Activated CD4-positive, alpha-beta T cell treated with anti-CD3 and anti-CD28 coated beads for 4 hours (primary cell): ENCODE measurements around the gene SFRP5.

Experiments
- DNase-seq, 2 donors: peaks; one replicate each; pipeline ENCODE4 v3.0.0-alpha.2; 2020

The SFRP5 gene

DNA sequence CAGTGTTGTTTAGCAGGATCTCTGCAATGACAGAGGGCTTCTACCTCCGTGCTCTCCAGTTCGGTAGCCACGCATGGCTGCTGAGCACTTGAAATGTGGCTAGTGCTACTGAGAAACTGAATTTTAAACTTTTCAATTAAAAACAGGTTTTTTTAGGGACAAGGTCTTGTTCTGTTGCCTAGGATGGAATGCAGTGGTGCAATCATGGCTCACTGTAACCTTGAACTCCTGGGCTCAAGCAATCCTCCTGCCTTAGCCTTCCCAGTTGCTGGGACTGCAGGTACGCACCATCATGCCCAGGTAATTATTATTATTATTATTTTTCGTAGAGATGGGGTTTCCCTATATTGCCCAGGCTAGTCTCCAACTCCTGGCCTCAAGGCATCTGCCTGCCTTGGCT, 13.4 kb upstream of the SFRP5 start:
- DNase-seq, result no peak

DNA sequence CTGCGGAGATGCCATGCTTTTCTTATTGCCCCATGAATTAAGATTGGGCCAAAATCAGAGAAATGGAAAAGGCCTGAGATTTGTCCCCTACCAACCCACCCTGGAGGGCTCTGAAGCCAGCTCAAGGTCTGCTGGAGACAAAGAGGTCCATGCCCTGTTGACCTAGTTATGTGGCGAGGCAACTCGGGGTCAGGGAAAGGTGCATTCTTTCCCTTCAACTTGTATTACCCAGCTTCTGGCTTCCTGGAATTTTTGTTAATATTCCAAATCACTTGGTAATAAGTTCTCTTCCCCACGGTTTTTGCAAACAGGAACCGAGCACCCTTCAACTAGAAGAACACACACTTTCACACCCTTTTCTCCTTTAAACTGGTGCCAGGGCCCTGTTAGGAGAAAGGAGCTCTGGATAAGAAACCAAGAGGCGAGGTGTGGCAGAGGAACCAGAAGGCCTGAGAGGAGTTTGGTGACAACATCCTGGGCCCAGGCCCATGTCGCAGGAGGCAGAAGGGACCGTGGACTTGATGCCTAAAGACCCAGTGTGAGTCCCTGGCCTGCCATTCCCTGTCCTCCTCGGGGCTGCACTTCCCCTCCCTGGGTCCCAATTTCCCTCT, 12.5 kb upstream of the SFRP5 start:
- no peak for DNase-seq

DNA sequence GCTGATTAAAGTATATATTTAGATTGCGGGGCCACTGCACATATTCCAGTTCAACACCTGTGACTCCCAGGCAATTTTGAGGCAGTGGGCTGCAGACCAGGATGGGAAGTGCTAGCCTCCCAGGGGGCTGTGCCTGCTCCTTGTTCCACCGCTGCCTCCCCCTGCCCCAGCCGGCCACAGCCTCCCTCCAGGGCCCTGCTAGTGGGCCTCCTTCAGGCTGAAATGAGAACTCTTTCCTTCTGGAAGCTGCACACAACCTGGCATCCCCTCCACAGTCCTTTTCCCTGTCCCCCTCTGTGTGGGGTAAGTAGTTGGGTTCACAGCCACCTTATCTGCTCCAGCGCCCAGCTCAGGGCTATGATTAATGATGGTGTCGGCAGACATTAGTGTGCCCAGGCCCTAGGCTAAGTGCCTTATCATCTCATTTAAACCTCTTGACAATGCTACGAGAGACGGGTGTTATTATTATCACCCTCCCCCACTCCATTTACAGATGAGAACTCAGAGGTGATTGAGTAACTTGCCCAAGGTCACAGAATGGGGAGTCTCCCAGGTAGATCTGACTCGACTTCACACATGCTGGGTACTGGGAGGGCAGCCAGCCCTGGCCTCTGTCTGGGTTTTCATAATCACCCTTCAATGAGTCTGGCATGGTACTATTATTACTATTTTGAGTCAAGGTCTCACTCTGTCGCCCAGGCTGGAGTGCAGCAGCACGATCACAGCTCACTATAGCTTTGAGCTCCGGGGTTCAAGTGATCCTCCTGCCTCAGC, 10.8 kb upstream of the SFRP5 start:
- DNase-seq, result no peak

DNA sequence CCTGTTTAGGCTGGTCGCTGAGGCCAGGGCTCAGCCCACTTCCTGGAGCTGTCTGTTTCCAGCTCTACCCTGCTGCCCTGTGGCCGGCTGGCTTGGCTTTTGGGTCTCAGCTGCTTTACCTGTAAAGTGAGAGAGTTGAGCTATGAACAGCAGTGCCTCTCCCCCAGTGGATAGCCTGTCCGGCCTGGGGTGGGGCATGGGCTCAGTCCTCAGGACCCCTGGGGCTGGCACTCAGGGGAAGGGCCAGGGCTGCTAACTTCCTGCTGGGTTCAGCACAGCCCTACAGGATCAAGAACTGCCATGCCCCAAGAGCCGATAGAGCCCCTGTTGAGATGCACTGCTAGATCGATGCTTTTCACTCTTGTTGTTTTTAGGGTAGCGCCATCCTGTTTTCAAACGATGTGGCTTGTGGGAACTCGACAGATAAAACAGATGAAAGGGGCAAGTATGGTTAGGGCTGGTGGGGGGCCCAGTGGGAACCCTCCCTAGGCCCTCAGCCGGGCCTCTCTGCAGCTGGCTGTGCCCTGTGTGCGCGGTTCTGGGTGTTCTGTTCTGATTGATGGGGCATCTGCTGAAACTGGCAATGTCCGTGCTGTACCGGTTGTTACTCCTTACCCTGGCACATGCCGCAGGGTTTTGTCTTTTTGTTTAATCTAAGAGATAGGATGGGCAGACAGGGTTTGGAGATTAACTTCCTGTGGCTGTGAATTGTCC, 10.0 kb upstream of the SFRP5 start:
- no peak for DNase-seq

DNA sequence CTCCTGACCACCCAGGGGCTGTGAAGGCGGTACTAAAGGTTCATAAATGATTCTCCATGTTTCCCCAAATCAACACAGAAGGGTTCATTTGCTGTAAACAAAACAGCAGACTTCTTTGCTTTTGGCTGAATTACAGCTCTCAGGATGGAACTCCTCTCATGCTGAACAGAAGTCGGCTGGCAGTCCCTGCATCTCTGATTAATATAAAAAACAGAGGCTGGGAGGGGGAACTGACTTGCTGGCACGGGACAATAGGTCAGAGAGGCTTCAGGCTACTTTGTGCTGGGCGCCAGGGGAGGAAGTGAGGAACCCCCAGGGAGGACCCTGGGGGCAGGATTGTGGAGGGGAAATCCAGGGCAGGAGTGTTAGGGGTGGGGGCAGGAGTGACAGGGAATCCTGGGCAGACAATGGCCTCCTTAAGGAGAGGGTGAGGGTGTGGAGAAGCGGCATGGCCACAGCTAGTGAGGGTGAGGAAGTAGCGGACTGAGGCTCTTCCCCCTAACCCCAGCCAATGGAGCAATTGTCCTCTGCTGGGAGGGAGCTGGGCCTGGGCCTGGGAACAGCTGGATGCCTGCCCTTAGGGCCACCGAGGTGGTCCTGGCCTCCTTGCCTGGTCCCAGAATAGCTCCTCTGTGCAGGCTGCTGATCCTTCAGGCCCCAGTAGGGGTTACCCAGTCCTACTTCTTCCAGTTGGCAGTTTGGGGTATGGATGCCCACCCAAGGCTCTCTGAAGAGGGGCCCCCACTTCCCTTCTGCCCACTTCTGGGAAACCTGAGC, 9.2 kb upstream of the SFRP5 start:
- DNase-seq, result no peak

DNA sequence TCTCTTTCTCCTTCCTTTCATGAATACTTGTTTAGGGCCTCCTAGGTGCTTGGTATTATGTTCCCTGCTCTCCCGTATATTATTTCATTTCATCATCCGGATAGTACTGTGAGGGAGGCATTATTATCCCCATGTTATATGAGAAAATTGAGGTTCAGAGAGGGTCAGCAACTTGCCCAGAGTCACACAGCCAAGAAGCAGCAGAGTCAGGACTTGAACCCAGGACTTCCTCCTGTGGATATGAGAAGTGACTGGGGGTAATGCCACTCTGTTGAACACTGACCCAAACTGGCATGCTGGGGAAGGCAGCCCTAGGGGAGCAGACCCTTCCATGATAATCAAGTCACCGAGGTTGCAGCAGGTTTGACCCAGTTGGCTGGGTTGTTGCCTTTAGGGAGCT, 8.2 kb upstream of the SFRP5 start:
- no peak for DNase-seq

DNA sequence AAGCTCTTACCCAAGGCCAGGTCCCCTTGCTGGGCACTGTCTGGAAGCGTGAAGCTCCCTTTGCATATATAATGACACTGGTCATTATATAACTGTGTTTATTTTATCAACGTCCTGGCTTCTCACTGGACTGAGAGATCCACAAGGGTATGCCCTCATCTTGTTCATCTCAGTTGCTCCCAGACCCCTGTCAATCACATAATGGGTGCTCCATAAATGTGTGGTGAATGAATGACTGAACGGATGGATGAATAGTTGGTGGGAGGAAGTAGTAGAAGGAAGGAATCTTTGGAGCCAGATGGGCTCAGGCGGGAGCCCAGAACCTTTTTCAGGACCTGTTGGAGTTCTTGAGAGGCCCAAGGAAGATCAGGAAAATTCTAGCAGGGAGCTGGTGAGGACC, 7.7 kb upstream of the SFRP5 start:
- no peak for DNase-seq

DNA sequence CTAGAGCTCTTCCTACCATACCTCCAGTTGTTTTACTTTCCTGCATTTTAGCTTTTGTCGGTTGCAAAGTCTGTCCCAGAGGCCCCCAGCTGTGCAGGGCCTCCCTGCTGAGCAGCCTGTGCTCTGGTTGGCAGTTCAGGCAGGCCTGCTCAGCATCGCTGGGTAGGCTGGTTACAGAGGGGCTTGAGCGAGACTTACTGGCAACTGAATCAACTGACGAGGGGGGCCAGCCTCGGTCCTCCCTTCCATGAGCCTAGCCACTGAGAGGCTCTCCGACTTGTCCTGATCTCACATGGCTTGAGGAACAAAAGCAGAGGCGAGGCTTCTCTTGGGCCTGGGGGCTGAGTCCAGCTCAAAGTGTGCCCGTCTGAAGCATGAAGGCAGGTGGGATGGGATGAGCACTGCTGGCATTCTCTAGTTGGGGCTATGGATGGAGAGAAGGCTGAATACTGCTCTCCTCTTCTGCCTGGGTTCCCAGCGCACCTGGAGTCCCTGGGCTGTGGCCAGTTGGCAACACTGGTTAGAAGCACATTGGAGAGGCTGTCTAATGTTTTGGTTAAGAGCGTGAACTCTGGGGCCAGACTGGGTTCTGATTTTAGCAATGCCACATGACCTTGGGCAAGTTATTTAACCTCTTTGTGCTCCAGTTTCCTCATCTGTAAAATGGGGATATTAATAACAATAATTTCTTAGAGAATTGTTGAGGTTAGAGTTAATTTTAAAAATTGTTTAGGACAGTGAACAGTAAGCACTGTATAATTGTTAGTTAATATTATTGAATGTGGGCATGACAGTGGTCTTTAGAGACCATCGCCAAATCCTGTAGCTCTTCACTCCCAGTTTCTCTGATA, 6.9 kb upstream of the SFRP5 start:
- DNase-seq, result no peak

DNA sequence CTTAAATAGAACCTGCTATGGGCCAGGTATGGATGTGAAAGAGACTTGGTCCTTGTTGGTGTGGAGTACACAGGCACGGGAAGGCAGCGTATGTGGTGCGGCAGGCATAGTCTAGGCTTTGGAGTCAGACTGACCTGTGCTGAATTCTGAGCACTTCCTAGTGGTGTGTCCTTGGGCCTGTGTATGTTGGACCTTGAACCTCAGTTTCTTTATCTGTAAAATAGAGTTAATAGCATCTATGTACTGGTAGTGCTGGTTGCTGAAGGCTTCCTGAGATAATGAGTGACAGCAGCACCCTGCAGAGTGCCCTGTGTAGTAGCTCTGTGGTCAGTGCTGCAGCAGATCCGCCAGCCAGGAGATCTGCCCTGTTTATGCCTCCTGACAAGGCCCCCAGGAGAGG, 5.3 kb upstream of the SFRP5 start:
- no peak for DNase-seq

DNA sequence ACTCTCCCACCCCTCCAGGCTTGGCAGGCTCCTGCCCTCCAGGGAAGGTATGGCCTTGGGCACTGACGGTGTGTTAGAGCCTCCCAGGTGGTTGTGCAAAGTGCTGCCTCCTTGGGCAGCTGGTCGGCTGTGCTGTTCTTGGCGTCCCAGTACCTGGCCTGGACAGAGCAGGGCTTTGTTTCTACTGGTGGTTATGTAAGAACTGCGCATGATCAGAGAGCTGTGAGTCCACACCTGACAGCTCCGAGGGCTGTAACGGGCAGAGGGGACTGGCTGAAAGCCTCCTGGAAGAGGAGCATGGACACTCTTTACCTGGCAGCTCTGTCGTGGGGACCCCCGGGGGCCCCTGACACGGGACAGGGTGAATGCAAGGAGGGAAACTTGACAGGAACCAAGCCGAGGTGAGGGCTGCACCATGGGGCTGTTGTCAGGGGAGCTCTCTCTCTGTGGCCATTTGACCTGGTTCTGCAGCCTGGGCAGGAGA, 3.1 kb upstream of the SFRP5 start:
- no peak for DNase-seq

DNA sequence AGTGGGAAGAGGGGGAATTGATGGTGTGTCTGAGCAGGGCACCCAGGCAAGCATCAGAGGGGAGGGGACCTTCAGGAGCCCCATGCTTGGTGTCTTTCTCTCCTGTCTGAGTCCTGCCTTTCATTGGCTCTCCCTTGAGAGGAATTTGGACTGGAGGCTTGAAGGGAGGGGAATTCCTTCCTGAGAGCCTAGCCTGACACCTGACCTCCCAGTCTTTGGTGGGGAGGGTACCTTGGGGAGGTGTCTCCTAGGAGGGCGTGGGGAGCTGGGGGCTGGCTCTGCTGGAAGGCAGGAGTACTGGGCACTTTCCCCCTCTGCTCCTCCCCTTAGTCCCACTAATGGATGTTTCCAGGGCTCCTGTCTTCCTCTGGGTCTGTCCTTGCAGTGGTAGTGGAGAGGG, 1.3 kb upstream of the SFRP5 start:
- no peak for DNase-seq

DNA sequence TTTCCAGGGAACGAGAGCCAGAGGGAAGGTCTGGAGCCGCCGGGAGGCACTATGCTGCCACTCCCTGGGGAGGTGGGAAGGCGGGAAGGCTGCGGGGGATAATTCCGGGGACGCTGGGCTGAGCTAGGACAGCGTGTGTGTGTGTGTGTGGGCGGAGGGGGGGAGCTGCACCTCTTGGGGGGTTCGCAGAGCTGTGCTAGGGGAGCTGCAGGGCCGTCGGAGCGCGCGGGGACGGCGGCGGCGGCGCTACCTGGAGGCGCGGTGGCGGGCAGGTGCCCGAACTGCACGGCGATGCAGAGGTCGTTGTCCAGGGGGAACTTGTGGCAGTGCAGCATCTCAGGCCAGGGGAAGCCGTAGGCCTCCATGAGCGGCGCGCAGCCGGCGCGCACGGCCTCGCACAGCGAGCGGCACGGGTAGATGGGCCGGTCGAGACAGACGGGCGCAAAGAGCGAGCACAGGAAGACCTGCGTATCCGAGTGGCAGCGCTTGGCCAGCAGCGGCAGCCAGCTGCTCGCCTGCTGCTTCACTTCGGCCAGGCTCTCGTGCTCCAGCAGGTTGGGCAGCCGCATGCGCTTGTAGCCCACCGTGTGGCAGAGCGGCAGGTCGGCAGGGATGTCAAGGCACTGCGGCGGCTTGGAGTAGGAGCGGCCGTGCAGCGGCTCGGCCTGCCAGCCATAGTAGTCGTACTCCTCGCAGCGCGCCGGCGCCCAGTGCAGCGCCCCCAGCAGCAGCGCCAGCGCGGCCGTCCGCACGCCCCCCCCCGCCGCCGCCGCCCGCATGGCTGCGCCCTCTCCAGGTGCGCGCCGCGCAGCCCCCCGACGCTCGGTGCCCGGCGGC, 526 bp downstream of the SFRP5 start:
- no peak for DNase-seq

DNA sequence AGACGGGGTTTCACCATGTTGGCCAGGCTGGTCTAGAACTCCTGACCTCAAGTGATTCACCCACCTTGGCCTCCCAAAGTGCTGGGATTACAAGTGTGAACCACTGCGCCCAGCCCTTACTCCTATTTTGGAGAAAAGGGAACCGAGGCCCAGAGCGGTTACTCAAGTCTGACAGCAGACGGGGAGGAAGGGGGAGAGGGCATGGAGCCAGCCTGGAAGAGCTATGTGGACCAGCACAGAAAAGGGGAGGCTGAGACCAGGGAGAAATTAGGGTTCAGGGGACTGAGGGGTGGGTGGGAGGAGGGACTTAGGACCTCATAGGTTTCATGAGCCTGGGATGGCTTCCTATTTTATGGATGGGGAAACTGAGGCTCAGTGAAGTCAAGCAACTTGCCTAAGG, 1.5 kb downstream of the SFRP5 start:
- DNase-seq, result no peak

DNA sequence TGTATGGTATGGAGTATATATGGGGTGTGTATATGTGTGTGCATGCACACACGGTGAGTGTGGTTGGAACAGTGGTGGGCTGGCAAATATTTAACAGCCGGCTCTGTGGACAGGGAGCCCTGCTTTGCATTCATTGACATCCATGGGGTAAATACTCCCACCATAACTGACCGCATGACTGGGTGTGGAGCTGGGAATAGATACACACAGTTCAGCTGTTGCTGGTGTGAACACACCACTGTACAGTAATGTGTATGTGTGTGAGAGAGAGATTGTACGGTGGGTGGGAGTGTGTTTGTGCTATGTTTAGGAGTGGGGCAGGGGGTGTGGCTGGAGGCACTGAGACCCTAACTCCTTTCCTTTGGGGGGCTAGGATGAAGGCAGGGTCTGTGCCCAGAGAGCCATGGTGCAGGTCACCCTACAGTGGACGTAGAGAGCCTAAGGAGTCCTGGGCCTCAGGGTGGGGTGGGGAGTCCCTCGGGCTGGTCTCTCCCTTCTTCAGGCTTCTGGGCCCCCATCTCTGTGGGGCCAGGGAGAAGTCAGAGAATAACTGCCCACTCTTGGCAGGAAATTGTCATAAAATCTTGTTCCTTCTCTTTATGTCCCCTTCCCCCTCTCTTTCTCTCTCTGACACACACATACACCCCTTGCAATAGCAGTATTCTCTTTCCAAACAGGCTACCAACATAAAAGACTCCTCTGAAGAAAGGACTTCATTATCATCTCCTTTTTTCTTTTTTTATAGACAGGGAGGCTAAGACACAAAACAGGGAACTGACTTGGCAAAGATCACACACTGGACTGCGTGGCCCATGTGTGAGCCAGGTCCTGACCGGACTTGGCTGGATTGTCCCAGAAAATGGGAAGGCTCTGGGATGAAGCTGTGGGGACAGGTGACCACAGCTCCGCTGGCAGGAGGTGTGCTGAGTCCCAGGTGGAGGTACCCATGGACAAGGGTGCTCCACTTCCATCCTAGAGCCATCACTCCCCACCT, 3.2 kb downstream of the SFRP5 start:
- no peak for DNase-seq

DNA sequence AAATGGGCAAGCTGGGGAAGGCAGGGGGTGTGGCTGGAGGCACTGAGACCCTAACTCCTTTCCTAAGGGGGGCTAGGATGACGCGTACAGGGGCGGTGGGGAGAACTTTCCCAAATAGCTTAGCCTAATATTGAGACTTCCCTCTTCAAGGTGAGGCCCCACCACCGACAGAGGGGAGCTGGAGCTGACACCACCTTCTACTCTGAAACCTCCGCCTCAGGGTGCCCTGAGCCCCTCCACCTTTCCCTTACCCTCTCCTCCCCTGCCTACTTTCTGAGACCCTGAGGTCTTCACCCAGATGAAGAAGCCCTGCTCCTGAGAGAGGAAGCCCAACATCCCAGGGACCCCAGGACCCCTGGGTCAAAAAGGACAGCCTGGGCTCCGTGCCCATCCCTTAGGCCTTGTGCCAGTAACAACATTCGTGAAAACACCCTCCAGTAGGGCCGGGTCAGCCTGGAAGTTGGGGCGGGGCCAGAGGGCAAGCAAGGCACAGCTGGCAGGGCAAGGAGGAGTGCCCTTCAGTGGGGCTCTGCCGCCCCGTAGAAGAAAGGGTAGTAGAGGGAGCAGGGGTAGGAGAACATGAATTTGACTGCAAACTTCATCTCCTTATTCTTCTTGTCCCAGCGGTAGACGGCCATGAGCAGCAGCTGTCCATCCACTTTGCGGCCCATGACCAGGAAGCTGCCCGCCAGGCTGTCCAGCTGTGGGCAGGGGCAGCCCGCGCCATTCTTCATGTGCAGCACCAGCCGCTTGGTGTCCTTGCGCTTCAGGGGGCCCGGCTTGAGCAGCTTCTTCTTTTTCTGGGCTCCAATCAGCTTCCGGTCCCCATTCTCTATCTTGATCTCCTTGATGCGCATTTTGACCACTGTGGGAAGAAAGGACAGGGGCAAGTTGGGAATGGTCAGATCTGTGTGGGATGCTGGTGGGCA, 4.5 kb downstream of the SFRP5 start:
- DNase-seq, result no peak

DNA sequence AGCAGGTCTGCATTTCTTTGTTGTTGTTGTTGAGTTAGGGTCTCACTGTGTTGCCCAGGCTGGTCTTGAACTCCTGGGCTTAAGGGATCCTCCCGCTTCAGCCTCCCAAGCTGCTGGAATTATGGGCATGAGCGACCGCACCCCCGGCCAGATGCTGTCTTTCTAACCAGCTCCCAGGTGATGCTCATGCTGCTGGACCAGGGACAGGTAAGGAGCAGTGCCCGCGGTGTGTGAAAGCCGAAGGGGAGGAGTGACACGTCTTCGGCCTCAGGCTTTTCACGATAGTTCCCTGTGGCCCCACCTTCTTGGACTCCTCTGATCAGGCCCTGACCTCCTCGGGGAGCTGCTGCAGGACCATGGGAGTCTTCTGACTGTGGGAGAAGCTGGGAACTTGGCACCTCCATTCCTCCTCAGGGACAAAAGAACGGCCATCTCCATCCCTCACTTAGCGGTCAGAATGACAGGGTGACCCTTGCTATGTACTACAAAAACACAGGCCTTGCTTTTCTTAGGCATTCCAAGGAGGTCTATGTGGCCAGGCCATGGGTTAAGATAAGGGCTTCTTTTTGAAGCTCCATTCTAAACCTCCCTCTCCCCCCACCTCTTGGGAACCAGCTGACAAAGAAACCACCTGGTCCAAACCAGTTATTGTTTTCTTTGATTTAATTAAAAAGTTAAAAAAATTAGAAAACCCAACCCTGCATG, 5.5 kb downstream of the SFRP5 start:
- DNase-seq, result no peak

DNA sequence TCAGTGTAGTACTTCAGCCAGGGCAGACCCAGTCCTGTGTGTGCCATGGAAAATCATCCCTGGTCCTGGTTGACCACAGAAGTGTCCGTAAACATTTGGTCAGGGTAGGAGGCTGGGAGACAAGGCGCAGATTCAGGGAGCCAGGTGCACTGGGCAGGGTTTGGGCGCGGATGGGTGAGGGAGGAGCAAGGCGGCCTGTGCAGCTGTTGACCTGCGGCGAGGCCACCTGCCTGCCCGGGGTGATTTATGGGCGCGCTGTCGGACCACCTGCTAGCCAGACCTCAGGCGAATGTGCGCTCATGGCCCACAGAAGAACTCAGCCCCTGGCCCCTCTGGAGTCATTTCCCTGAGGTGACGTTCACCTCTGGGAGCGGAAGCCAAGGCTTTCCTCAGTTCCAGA, 6.6 kb downstream of the SFRP5 start:
- DNase-seq, result no peak

DNA sequence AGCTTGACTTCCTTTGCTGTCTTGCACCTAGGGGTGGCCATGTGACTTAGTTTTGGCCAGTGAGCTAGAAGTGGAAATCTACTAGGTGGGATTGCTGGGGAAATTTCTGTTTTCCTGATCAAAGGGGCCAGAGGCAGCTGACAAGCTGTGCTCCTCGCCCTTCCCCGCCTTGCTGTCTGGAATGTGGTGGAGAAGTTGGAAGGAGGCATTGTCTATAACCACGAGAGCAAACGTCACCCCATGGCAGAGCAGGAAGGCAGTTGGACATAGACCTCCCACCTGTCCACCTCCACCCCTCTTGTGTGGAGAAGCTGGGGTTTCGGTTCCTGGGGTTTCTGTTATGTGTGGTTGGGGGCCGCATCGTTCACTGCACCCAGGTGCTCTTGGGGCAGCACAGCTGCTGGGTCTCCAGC, 7.3 kb downstream of the SFRP5 start:
- no peak for DNase-seq
